Heart left ventricle (tissue), 13 donors: ENCODE measurements around the gene RGS6.

Experiments
- CTCF ChIP-seq, 12 donors: fragments of 200-600 bp; sonication (generic) in 4 of 12; IDR thresholded peaks; one replicate each; pipeline versions ENCODE4 v1.5.0 to v1.8.0; 2018 to 2022; ENCODE audit warnings: antibody characterized with exemption in 12 of 12, mild to moderate bottlenecking in 5 of 12
- POLR2A ChIP-seq, 2 donors: fragments of 450-650 bp; IDR thresholded peaks; one replicate each; pipeline ENCODE4 v1.6.1; 2017; ENCODE audit warnings: antibody characterized with exemption in 2 of 2, mild to moderate bottlenecking in 2 of 2, moderate library complexity in 2 of 2
- donor health status: ischemic (EF 13 %, LVEDD 7.1; RV severe dilation, severe dysfunction).
- donor health status: DM: no; HTN: yes; CAD: no.
- donor health status: DM: no; HTN: no; CAD: no.
- donor health status: ischemic (EF 25% LVEDD 6.9; RV normal size, moderate dysfunction).
- donor health status: ischemic (EF 25% LVEDD 5.7; RV mildly dilated, moderate dysfunction).
- donor health status: ischemic (EF 35%, LVEDD 5.7; RV mildly dilated, moderate dysfunction).
- donor health status: nonischemic (EF 11% LVEDD 7.7; RV severe dilation, severe dysfunction).
- donor health status: DM: yes; HTN: yes; CAD: no.
- donor health status: PGD.
- donor health status: ischemic (EF 29% LVEDD 5.4; RV normal size, mild dysfunction).
- donor health status: nonischemic (EF 23%, LVEDD 6.1; RV moderate dilation, normal function).

- no peak for TF ChIP-seq POLR2A (IDR thresholded peaks at IDR 0.05)
- TF ChIP-seq CTCF (IDR thresholded peaks at IDR 0.05): no peak
These were observed 81.6 kb downstream of the RGS6 start for GRCh38 chr14:72013721-72014345.
